ENCODE measurements around the gene TMEM266.

Gene TMEM266

DNA sequence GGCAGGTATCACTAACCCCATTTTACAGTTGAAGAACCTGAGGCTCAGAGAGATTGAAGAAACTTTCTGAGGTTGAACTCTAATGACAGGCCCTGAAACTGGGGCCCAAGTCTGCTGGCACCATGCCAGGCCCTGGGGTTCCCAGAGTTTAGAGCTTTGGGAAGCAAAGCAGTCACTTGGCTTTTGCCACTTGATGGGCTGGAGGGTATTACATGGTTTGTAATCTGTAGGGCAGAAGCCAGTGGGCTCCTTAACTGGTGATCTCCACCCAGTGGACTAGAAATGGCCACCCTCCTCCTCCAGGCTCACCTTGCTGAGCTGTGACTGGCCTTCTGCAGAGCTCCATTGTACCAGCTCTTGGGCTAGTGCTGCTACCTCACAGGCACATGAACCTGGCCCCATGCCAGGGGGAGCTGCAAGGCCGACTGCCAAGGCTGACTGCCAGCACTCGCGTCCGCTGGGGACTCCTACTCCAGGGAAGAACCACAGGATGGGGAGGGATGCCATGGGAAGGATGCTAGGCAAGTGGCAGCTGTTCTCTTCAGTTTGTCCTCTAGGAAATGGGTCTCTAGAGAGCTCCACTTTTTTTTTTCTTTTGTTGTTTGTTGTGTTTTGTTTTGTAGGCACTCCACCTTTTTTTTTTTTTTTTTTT, 146.7 kb downstream of the TMEM266 start:
- DNase-seq, result no peak

DNA sequence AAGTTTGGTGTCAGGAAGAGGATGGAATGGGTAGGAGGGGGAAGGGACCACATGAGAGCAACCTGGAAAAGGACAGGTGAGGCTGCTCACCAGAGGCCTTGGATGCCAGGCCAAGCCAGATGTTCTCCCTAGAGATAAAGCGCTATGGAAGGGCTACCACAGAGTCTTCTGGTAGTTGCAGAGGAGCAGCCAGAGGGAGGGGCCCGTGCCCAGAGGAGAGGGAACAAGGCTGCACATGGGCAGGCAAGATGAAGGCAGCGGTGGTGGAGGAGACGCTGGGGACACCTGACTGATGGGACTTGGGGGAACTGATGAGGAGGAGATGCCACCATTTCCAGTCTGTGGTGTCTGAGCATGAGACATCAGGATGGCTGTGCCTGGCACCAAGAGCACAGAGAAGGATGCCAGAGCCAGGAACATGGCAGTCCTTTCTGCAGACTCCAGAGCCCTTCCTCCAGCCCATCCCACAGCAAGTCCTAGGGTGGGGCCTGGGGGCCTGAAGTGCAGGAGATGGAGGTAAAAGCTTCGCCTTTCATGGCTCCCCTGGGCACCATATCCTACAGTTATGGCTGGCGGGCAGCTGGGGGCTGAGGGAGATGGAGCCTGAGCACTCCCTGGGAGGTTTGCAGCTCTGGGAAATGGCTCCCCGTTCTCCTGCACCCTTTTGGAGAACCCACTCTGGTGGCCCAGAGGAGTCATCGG, 148.4 kb downstream of the TMEM266 start:
- no peak for DNase-seq

DNA sequence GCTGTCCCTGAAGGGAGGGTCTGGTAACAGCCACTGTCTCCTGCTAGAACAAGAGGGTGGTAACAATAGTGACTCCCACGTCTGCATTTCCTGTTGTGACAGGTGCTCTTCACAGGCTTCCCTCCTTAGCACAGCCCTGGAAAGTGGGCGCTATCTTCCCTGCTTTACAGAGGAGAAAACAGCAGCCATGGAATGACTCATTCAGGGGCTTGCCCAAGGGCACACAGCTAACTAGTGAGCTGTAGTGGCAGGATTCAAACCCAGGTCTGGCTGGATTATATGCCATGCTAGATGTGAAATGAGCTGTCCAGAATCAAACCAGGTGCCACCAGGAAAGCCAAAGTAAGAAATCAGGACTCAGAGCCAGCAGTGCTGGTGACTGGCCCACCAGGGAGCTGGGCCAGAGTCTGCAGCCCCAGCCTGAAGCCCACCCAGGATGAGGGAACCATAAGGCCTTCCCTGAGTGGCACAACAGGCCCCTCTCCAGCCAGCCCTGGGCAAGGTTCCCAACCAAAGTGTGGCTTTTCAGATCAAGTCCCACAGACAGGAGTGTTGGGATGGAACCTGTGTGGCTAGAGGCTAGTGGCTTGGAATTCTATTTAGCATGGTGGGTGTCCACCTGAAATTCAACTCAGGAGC, 149.1 kb downstream of the TMEM266 start:
- no peak for DNase-seq

DNA sequence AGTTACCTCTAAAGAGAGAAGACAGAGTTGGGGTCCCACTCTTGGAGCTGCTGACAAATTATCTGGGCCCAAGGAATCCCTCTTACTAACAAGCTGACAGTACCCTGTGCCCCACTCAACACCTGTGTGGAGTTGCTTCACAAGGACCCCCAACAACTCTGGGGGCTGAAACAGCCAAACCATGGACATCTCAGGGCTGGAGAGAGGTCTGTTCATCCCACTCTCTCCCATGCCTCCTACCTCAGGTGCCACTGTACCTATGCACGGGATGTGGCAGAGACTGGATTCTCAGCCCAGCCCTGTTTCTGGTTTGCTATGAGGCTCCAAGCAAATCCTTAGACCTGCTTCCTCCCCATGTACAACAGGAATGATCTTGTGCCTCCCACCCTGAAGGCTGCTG, 149.7 kb downstream of the TMEM266 start:
- DNase-seq, result no peak

DNA sequence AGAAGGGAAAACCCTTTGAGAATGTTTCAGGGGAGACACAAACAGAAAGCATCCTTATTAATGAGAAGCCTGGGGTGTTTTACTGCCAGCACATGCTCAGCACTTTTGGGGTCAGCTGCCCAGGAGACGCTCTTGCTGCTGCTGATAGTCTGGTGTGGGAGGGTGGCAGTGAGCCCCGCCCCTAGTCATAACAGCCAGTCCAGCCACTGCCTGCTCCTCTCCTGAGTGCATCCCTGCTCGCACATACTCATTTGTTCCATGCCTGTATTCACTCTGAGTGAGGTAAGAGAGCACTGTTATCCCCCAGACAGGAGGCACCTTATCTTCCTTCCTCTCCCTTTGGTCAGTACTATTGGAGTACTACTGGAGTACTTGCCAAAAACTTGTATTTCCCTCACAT, 150.2 kb downstream of the TMEM266 start:
- peak; percentile 12 for DNase-seq

DNA sequence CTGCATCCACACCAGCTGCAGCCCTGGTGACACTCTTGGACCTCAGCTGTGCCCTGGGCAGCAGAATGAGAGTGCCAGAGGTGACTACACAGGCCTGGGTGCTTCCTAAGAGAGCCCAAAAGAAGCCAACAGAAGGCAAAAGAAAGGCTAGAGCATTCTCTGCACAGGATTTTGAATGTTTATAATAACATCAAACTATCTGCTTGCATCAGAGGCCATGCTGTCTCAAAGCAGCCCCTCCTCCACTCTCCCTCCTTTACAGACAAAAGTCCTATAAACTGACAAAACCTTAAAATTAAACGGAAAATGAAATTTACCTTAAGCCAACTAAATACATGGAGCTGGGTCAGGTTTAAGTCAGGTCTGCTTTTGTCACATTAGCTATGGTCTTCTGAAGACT, 155.8 kb downstream of the TMEM266 start:
- no peak for DNase-seq

DNA sequence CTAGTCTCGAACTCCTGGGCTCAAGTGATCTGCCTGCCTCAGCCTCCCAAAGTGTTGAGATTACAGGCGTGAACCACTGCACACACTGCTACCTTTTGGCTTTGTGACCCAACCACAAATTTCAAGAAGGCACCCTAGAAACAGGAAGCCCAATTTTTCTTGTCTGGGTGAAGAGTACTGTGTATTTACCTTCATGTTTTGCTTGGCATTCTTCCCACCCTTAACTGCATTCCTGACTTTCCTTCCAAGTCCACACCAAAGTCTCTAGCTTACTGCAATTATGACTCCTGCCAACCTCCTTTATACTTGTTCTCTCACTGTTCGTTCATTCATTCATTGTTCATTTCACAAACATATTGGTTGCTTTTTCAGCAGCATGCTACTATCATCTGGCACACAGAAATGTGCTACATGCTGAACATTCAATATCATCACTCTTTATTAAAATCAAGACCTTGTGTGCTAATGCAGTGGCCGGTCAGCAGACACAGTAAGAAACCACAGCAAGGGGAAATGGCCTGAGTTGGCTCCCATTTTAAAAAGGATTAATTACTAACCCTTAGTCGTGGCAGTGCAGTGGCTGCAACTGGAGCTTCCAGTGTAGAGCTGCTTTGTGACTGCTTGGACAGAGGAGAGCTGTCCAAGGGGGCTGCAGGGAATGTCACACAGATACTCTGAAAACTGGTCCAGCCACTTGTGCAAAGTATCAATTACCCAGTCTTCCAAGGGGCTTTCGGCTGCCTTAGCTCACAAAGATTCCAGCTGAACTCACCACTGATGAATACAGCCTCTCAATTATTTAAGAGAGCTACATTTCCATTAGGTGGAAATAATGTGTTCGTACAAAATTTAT, 157.5 kb downstream of the TMEM266 start:
- no peak for DNase-seq

DNA sequence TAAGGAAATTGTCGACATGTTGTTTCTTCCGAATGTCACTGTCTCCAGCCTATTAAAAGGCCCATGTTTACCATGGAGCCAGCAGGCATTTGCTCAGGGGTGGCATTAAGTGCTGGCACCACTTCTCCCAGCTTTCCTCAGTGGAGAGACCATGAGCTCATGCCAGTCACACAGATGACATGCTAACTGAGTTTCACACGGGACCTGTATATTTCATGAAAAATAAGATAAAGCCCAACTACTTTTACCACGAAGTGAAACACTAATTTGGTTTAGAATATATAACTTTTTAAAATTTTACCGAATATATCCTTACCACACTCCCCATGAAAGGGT, 158.1 kb downstream of the TMEM266 start:
- DNase-seq, result no peak

DNA sequence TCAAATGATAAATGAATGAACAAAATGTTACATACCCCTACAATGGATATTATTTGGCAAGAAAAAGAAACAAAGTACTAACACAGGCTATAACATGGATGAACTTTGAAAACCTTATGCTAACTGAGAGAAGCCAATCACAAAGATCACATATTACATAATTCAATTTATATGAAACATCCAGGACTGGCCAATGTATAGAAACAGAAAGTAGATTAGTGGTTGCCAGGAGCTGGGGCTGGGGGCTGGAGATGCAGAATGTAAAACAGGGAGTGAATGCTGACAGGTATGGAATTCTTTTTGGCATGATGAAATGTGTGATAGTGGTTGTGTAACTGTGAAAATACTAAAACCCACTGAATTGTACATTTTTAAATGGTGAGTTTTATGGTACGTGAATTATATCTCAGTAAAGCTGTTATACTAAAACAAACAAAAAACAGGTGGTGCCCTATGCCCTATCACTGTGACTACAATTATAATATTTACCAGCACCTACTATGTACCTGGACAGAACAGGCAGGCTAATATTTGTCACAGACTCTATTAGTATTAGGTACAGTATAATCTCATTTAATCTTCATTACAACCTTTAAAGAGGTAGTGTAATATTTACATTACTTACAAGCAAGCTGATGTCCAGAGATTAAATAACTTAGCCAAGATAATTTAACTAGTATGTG, 161.4 kb downstream of the TMEM266 start:
- no peak for DNase-seq

DNA sequence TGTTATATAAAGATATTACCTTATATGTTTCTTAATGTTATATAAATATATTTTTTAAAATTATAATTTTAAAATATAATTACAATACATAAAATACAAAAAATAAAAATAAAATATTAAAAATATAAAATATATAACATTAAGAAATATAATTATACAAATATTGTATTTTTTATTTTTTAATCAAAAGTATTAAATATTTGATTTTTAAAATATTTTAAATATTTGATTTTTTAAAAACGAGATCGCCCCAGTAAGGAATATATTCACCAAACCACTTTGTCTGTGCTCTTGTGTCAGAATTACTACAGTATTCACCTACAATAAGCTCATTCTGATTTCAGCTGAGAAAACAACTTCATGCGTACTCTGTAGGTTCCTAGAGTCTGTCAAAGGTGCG, 162.4 kb downstream of the TMEM266 start:
- no peak for DNase-seq

DNA sequence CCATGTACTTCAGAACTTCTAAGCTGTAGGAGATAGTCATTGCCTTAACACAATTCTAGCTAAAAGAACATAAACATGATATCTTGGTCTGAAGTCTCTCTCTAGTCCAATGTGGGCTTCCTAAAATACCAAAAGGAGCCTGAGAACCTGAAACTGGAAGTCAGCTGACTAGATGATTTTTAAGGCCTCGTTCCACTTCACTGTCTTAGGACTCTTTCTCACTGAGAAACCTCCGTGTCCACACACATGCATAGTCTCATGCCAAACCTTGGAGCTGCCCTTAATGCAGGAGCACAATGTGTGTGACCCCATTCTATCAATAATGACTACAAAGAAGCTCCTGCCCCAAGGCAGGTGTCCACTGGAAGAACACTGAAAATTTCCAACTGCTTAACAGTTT, 163.7 kb downstream of the TMEM266 start:
- no peak for DNase-seq

DNA sequence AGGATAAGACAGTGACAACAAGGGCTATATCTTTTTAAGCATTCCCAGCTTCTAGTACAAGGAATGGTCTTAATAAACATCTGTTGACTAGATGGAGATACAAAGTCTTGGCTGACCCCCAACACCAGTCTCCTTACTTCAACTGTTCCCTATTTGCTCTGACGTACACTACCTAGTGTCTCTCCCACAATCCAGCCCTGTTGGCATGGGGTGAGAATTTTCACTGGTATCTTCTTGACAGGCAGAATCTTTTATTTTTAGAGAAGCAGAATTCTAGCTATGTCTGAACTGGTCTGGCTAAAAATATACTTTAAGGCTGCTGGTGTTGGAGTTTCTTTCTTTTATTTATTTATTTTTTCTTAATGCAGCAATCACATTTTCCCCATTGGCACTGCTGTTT, 169.5 kb downstream of the TMEM266 start:
- DNase-seq, result no peak

DNA sequence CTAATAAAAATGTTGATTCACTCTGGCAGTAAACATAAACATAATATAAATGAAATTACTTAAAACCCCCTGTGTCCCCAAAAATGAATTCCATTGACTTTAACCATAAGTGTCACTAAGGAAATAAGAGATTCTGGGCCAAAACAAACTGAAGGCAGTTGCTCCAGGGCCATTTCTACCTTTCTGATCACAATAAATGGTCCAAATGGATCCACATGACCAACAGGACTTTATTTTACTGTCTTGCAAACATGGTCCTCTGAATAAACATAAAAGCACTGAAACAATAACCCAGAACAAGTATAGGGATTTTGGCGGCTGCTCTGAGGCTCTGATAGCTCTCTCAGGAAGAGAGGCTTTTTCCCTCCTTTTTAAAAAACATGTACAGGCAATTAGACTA, 174.1 kb downstream of the TMEM266 start:
- no peak for DNase-seq

DNA sequence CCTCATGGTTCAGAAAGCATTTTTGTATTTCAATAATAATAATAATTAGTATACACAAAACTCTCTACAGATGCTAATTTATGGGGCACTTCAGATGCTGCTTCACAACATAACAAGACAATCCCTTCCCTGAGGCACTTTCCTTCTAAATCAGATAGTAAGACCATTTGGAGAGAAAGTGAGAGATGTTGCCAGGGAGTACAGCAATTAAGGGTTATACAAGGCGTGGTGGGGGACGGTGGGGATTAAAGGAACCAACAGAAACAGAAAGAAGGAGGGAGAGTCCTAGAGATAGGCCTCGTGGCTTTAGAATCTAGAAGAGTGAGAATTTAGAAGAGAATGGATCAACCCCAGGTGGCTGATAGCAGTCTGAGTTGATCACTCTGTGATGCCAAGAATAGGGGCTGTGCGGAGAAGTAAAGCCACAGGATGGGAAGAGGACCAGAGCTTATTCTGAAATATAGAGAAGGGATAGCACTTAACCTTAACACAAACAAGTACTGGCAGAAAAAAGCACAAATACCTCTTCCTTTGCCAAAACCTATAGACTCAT, 174.6 kb downstream of the TMEM266 start:
- DNase-seq, result peak; percentile 37

DNA sequence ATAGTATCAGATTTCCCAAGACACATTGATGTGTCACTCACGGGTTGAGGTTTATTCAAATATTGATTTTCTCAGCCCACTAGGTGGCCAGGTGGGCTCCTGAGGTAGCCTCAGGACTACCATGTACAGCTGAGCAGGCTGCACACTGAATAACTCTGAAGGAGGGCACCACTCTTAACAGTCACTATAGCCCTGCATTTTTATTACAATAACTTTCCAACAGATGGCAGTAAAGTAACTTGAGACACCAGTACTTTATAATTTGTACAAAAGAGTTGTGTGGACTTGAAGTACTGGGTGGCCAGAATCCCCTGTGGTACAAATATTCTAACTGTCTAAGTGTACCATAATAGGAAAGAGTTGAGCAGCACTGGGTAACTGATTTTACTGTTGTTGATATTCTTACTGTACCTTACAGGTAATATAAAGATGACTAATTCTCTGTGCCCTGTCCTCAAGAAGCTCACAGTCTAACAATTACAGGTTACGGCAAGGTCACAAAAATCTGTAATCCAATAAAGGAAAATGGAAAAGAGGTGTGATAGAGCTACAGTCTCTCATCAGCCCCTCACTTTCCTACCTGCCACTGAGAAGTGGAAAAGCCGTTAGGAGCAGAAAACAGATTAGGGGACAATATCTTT, 175.5 kb downstream of the TMEM266 start:
- peak; percentile 56 for DNase-seq

DNA sequence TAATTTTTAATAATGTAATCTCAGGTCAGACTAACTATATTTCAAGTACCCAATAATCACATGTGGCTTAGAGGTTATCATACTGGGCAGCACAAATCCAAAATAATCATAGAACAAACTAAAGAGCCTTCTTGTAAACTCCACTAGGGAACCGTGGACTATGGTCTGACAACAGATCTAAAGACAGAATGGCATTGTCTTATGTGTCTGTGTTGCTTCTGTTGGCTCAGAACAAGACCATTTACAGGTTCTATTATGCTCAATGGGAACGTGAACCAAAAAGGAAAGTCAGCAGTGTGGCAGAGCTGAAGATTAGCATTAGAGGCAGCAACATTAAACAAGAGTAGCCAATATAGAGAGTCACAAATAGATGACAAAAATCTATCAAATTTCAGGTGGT, 176.6 kb downstream of the TMEM266 start:
- no peak for DNase-seq

DNA sequence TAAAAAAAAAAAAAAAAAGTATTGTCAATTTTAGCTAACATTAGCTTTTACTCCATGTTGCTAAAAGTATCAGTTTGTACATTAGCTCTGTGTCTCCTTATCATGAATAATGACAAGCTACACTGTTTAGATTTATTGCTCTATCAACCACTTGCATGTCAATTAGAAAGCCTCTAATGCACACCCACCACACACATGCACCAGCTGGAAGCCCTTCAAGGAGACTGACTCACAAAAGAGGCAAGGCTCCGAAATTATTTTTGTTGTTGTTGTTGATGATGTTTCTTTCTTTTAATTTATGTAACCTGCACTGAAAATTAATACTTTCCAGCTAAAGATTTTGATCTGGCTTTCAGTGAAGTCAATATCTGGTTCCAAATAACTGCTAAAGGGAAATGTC, 180.0 kb downstream of the TMEM266 start:
- no peak for DNase-seq

DNA sequence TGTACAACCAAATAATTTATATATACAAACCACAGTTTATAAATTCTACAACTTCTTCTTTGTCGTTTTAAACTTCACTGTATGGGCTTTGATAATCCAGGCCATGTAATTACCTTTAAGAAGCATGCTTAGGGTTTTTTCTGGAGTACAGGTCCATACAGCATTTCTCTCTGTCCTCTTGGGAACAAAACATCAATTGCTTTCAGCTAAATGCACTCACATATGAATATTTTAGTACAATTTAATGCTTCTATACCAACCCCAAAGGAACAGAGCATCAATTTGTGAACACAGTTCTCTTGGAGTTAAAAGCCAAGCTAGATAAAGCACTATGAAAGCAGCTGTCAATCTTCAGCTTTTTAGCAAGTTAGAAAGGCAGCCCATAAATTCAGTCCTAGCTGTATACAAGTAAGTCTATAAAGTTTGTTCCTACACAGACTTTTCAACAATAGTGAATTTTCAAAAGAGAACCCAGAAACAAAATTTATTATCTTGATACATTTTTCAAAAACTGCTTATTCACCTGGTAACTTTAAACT, 185.4 kb downstream of the TMEM266 start:
- no peak for DNase-seq

DNA sequence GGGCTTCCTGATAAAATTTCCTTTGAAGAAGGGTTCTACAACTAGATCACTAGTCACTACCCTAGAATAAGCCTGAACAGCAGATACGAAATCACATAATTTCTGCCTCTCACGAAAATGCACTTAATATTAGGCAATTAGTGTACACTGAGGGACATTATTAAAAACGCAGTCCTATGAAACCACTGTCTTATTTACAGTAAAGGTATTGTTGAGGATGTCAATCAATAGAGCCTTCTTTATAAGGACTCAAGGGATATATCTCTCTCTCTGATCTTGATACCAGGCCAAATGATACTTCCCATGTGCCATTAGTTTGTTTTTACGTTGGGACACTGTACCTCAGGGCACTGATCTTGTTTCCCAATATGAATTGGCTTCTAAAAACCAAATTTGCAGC, 191.9 kb downstream of the TMEM266 start:
- DNase-seq, result no peak

DNA sequence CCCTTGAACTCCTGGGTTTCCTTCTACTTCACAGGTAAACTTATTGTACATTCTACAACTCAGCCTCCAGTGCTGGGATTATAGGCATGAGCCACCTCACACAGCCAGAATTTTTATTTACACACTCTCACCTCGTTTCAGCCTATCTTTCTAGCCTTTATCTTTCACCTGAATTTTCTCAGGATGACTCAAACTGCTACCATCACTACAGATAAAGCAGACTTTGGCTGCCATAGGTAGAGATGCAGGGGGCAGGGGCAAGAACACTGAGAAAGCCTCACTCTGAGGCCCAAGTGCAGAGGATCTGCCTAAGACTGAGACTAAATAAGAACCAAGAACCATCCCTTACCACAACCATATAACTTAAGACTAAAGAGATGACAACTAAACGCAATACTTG, 192.5 kb downstream of the TMEM266 start:
- no peak for DNase-seq

DNA sequence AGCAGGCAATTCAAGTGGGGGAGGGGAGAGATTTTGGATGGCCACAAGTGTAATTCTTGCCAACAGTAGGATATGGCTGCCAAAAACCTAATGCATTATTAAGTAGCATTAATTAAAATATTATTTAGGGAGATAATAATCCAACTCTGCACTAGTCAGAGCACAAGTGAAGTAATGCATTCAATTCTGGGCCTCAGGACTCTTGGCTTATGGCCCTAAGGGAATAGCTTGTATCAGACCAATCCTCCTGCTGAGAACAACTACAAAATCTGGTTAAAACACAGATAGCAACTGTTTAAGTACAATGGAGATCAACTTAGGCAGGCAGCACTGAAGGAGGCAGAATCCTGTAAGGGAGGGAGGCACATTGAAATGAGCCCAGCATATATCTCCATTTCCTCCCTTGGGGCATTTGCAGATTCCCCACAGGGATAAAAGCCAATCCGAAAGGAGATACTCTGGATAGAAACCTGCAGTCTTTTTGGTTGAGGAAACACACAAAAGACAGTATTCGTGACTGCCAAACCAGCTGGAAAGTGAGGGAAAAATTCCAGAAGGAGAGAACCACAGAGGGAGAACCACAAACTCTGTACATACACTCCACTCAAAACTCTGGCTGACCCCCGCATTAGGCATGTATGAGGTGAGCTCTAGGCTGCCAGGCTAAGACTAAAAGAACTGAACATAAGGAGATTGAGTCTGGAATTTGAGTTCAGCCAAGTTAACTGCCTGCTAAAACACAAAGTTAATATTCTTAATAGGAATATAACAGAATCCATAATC, 194.1 kb downstream of the TMEM266 start:
- DNase-seq, result no peak
